MCF 10A (cell line): ENCODE data around the gene ZNF664. TPM values are rescaled to one million over a fixed set of nuclear protein-coding genes. Genes with fewer than 3 reads are reported as not detected.

Experiments used
- BruUV-seq: library from RNA; stranded (reverse); fragments of 400-500 nt; replicated peaks from 2 replicates; lab custom pipeline; 2021; lab: Mats Ljungman, UMichigan
- CTCF ChIA-PET: fragments of 300-600 bp; sonication (Branson Sonifier 250); formaldehyde crosslinking; extraction: SDS; loops from one replicate; lab custom pipeline; 2021; ENCODE audit warnings: antibody characterized with exemption, inconsistent platforms; lab: Yijun Ruan, JAX
- POLR2A ChIA-PET: fragments of 300-600, 350-650 bp; sonication (Branson Sonifier 250); formaldehyde crosslinking; extraction: SDS; loops from one replicate; lab custom pipeline; 2020; ENCODE audit warnings: antibody characterized with exemption, inconsistent platforms; lab: Yijun Ruan, JAX
- DNase-seq: peaks from one replicate; pipeline ENCODE4 v3.0.0-alpha.2; 2018; ENCODE audit not compliant: unreplicated experiment
- H3K27ac Mint-ChIP-seq: one replicate; pipeline ENCODE4 v1.8.0; 2022; ENCODE audit warnings: mild to moderate bottlenecking, low read depth, mixed read lengths; ENCODE audit not compliant: unreplicated experiment
- H3K27me3 Mint-ChIP-seq: one replicate; pipeline ENCODE4 v1.8.0; 2022; ENCODE audit warnings: mixed read lengths; ENCODE audit not compliant: insufficient read depth, unreplicated experiment
- H3K36me3 Mint-ChIP-seq: one replicate; pipeline ENCODE4 v1.8.0; 2022; ENCODE audit warnings: mild to moderate bottlenecking, moderate library complexity, mixed read lengths; ENCODE audit not compliant: insufficient read depth, unreplicated experiment
- H3K4me1 Mint-ChIP-seq: one replicate; pipeline ENCODE4 v1.8.0; 2022; ENCODE audit warnings: mixed read lengths; ENCODE audit not compliant: insufficient read depth, unreplicated experiment
- H3K4me3 Mint-ChIP-seq: one replicate; pipeline ENCODE4 v1.8.0; 2022; ENCODE audit warnings: mild to moderate bottlenecking, moderate library complexity, mixed read lengths; ENCODE audit not compliant: unreplicated experiment
- H3K9me3 Mint-ChIP-seq: one replicate; pipeline ENCODE4 v1.8.0; 2022; ENCODE audit warnings: mixed read lengths; ENCODE audit not compliant: unreplicated experiment
- CTCF ChIP-seq: fragments of 200-600 bp; IDR thresholded peaks from one replicate; pipeline ENCODE4 v1.8.0; 2022; ENCODE audit warnings: antibody characterized with exemption, mild to moderate bottlenecking; ENCODE audit not compliant: unreplicated experiment
- intact Hi-C: fragments of 100-400 bp; cut with micrococcal nuclease; formaldehyde crosslinking; loops from 2 replicates; pipeline ENCODE4 v1.14.1; 2022
- total RNA-seq: library from RNA; stranded (reverse); gene quantifications from 2 replicates; pipeline ENCODE4 v1.2.3, GENCODE V29; 2022

ZNF664 gene
- total RNA-seq, 1 experiment from 2014 or later: 123 TPM

DNA sequence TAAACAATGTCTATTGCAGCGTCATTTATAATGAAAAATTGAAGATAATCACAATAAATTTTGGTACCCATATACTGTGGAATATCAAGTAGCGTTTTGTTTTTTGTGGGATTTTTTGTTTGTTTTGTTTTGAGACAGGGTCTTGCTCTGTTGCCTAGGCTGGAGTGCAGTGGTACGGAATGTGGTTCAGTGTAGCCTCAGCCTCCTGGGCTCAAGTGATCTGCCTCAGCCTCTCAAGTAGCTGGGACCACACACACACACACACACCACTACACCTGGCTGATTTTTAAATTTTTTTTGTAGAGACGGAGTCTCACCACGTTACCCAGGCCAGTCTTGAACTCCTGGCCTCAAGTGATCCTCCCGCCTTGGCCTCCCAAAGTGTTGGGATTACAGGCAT, 6.6 kb downstream of the ZNF664 start:
- intact Hi-C loops: no loop called here
- peaks cover 19% of the 10 kb centered on the region for H3K4me1 Mint-ChIP-seq
- no peak overlapping the region for H3K27ac Mint-ChIP-seq
- H3K27me3 Mint-ChIP-seq: no peaks in the 10 kb centered on the region
- no peak overlapping the region for H3K4me3 Mint-ChIP-seq
- no peaks in the 10 kb centered on the region for H3K9me3 Mint-ChIP-seq
- TF ChIP-seq CTCF: no peak
- BruUV-seq: no TSS peak
- ChIA-PET POLR2A (no interaction called here), CTCF (no interaction called here)
- DNase-seq: no peak
- H3K36me3 Mint-ChIP-seq: peaks cover 54% of the 10 kb centered on the region

DNA sequence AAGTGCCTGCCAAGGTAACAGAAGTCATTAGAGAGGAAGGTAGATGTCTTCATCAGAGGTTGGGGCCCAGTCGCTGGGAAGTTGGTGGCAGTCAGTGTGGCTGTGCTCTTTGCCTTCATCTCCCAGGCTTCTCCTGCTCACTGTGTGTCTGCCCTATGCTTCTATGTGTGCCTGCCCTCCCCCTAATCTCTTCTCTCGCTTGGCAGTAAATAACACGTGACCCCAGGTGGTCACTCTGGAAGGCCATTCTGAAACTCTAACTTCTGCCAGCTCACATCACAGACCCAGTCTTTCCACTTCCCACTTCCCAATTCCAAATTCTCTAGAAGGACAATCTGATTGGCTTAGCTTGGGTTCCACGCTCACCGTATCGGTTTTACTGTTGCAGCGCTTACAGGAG, 9.3 kb downstream of the ZNF664 start:
- no peaks in the 10 kb centered on the region for H3K27me3 Mint-ChIP-seq
- H3K27ac Mint-ChIP-seq: no peak overlapping the region
- intact Hi-C loops: no loop called here
- CTCF ChIA-PET: interaction anchor here (0.6 to 1.6 kb wide), 3 partner anchors 25 to 322 kb away, joined by 3 to 4 read pairs (median 3); no protein-coding TSS in a partner anchor
- H3K4me3 Mint-ChIP-seq: no peak overlapping the region
- POLR2A ChIA-PET: no interaction called here
- H3K36me3 Mint-ChIP-seq: peaks cover 56% of the 10 kb centered on the region
- H3K4me1 Mint-ChIP-seq: peaks cover 7% of the 10 kb centered on the region
- TF ChIP-seq CTCF: no peak
- DNase-seq: no peak
- no peaks in the 10 kb centered on the region for H3K9me3 Mint-ChIP-seq
- no TSS peak for BruUV-seq

- H3K9me3 Mint-ChIP-seq: no peaks in the 10 kb centered on the region
- no peak overlapping the region for H3K4me3 Mint-ChIP-seq
- H3K27me3 Mint-ChIP-seq: no peaks in the 10 kb centered on the region
- intact Hi-C loops: loop anchor here (1.0 to 2.0 kb wide), 3 partner anchors 79 to 183 kb away; no protein-coding TSS in a partner anchor
- CTCF ChIA-PET: interaction anchor here (0.6 to 2.7 kb wide), 24 partner anchors 8 to 334 kb away, joined by 3 to 17 read pairs (median 3); partner anchors contain the start of gene CCDC92
- POLR2A ChIA-PET: interaction anchor here (0.7 kb wide), 1 partner anchor 182 kb away, joined by 3 read pairs; no protein-coding TSS in a partner anchor
- BruUV-seq: no TSS peak
- peaks cover 7% of the 10 kb centered on the region for H3K4me1 Mint-ChIP-seq
- H3K36me3 Mint-ChIP-seq: peaks cover 55% of the 10 kb centered on the region
- peak; percentile 75 for DNase-seq
- no peak overlapping the region for H3K27ac Mint-ChIP-seq
- peak; percentile 69 for TF ChIP-seq CTCF
Observed at GRCh38 chr12:123983822-123984485, 10.9 kb downstream of the ZNF664 start.

DNA sequence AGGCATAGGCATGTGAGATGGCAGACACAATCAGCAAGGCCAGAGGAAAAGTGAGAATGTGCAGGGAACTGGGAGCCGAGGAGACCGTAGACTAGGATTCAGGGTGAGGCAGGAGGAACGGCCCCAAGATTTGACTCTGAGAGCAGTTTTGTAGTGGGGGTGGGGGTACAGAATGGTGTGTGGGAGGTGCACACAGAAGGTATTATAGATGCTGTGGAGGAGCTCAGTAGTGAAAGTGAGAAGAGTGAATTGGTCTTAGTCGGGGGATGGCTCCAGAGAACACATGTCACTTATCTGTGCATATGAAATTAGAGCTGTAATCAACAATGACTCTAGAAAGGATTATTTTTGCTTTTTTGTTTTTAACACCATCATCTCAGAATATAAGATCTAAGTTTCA, 11.9 kb downstream of the ZNF664 start:
- CTCF ChIA-PET: interaction anchor here (0.6 to 2.7 kb wide), 15 partner anchors 8 to 318 kb away, joined by 3 to 17 read pairs (median 4); partner anchors contain the start of gene CCDC92
- no TSS peak for BruUV-seq
- Mint-ChIP-seq H3K4me1 (peaks cover 14% of the 10 kb centered on the region), H3K36me3 (peaks cover 59% of the 10 kb centered on the region), H3K9me3 (no peaks in the 10 kb centered on the region), H3K27ac (no peak overlapping the region), H3K27me3 (no peaks in the 10 kb centered on the region), H3K4me3 (no peak overlapping the region)
- POLR2A ChIA-PET: interaction anchor here (0.7 kb wide), 1 partner anchor 11 kb away, joined by 3 read pairs; no protein-coding TSS in a partner anchor
- TF ChIP-seq CTCF: no peak
- intact Hi-C loops: loop anchor here (1.0 to 2.0 kb wide), 3 partner anchors 80 to 184 kb away; no protein-coding TSS in a partner anchor
- no peak for DNase-seq
